GM12892 (cell line): ENCODE results near the gene SCAPER.
"Not testable (repeated sequence)": the region's sequence is repeated elsewhere in the genome, so short reads cannot be mapped to it uniquely, and the experiment has no call there.

Source experiments
- DNase-seq: peaks from one replicate; pipeline ENCODE4 v3.0.0; 2011; ENCODE audit not compliant: insufficient read length
- FAIRE-seq: peaks from 2 replicates; lab custom pipeline; 2011; peaks lifted over from hg19 to GRCh38; lab: Jason Lieb, UNC
- POLR2A ChIP-seq: IDR thresholded peaks from 2 replicates; pipeline ENCODE4 v1.6.1; 2011; ENCODE audit warnings: low read depth, low read length, control low read depth
- POLR2AphosphoS5 ChIP-seq: IDR thresholded peaks from 2 replicates; pipeline ENCODE4 v1.6.1; 2011; ENCODE audit warnings: low read depth, low read length, control low read depth
- TAF1 ChIP-seq: IDR thresholded peaks from 2 replicates; pipeline ENCODE4 v1.6.1; 2011; ENCODE audit warnings: low read depth, mild to moderate bottlenecking, control low read depth, low read length, borderline replicate concordance

Gene SCAPER

GRCh38 chr15:76503804-76504203 lies 401.3 kb downstream of the SCAPER start:
- no peak for FAIRE-seq
- DNase-seq, result no peak
- TF ChIP-seq POLR2AphosphoS5 (no peak), POLR2A (no peak), TAF1 (no peak)

- no peak for TF ChIP-seq POLR2AphosphoS5
- TF ChIP-seq TAF1, result no peak
- TF ChIP-seq POLR2A, result no peak
- no peak for FAIRE-seq
- DNase-seq, result no peak
Measured at GRCh38 chr15:76503121-76503520, 402.0 kb downstream of the SCAPER start.

- no peak for TF ChIP-seq POLR2AphosphoS5
- TF ChIP-seq TAF1, result no peak
- no peak for TF ChIP-seq POLR2A
- FAIRE-seq, result no peak
- no peak for DNase-seq
Measured at GRCh38 chr15:76502678-76503077, 402.5 kb downstream of the SCAPER start.

GRCh38 chr15:76502185-76502584 lies 403.0 kb downstream of the SCAPER start:
- not testable (repeated sequence) for DNase-seq, FAIRE-seq

- no peak for TF ChIP-seq POLR2A
- no peak for TF ChIP-seq TAF1
- no peak for TF ChIP-seq POLR2AphosphoS5
- no peak for FAIRE-seq
- DNase-seq, result no peak
Measured at GRCh38 chr15:76501726-76502125, 403.4 kb downstream of the SCAPER start.

- no peak for TF ChIP-seq POLR2A
- FAIRE-seq (no peak), DNase-seq (no peak)
Measured at GRCh38 chr15:76501011-76501410, 404.1 kb downstream of the SCAPER start.

- TF ChIP-seq POLR2A (no peak), POLR2AphosphoS5 (no peak), TAF1 (no peak)
- no peak for DNase-seq
- no peak for FAIRE-seq
Measured at GRCh38 chr15:76495487-76495886, 409.7 kb downstream of the SCAPER start.

GRCh38 chr15:76492538-76492937 lies 412.6 kb downstream of the SCAPER start:
- TF ChIP-seq POLR2A (no peak), POLR2AphosphoS5 (no peak), TAF1 (no peak)
- FAIRE-seq, result no peak
- no peak for DNase-seq

- no peak for FAIRE-seq
- DNase-seq, result no peak
- no peak for TF ChIP-seq POLR2A
- TF ChIP-seq POLR2AphosphoS5, result no peak
- TF ChIP-seq TAF1, result no peak
Measured at GRCh38 chr15:76483752-76484151, 421.4 kb downstream of the SCAPER start.

GRCh38 chr15:76483018-76483417 lies 422.1 kb downstream of the SCAPER start:
- FAIRE-seq (no peak), DNase-seq (no peak)
- TF ChIP-seq POLR2AphosphoS5 (no peak), POLR2A (no peak), TAF1 (no peak)

GRCh38 chr15:76480267-76480666 lies 424.9 kb downstream of the SCAPER start:
- DNase-seq, result no peak
- no peak for FAIRE-seq
- TF ChIP-seq POLR2A (no peak), TAF1 (no peak), POLR2AphosphoS5 (no peak)

- DNase-seq (no peak), FAIRE-seq (no peak)
- TF ChIP-seq POLR2AphosphoS5 (no peak), TAF1 (no peak), POLR2A (no peak)
Measured at GRCh38 chr15:76470691-76471090, 434.4 kb downstream of the SCAPER start.

- FAIRE-seq (no peak), DNase-seq (no peak)
- TF ChIP-seq POLR2A, result no peak
- TF ChIP-seq TAF1, result no peak
- no peak for TF ChIP-seq POLR2AphosphoS5
Measured at GRCh38 chr15:76468722-76469121, 436.4 kb downstream of the SCAPER start.

GRCh38 chr15:76467136-76467535 lies 438.0 kb downstream of the SCAPER start:
- FAIRE-seq, result no peak
- TF ChIP-seq POLR2AphosphoS5 (no peak), POLR2A (no peak), TAF1 (no peak)

More at GRCh38 chr15:76467136-76467535, 438.0 kb downstream of the SCAPER start:
- DNase-seq, result no peak
